Myocyte (in vitro differentiated cells): Measurements from ENCODE around the gene NQO2. TPM values are rescaled to one million over a fixed set of nuclear protein-coding genes. Genes with fewer than 3 reads are reported as not detected.
A peak's percentile ranks its signal among the peaks of the same experiment; 100 is the strongest.
"Not testable (repeated sequence)": the region's sequence is repeated elsewhere in the genome, so short reads cannot be mapped to it uniquely, and the experiment has no call there.

ENCODE experiments used
- DNase-seq: peaks from one replicate; pipeline ENCODE4 v3.0.0-alpha.2; 2012; ENCODE audit warnings: low read depth
- total RNA-seq: library from RNA; depleted of rRNA; stranded (reverse); fragments of >200 nt; gene quantifications from 2 replicates; pipeline ENCODE4 v1.2.3, GENCODE V29; 2014

The NQO2 gene
- total RNA-seq, 1 donor from 2014 or later: 26.3 TPM

- DNase-seq: no peak
Observed at GRCh38 chr6:3011592-3011991, 11.9 kb downstream of the NQO2 start.

GRCh38 chr6:3013486-3013885, 13.8 kb downstream of the NQO2 start:
- DNase-seq: no peak

GRCh38 chr6:3013901-3014674, 14.4 kb downstream of the NQO2 start:
- DNase-seq: no peak

- no peak for DNase-seq
Observed at GRCh38 chr6:3014675-3015066, 15.0 kb downstream of the NQO2 start.

- DNase-seq: no peak
Observed at GRCh38 chr6:3015144-3015543, 15.4 kb downstream of the NQO2 start.

- no peak for DNase-seq
Observed at GRCh38 chr6:3016473-3017280, 17.0 kb downstream of the NQO2 start.

- no peak for DNase-seq
Observed at GRCh38 chr6:3017304-3017703, 17.6 kb downstream of the NQO2 start.

- no peak for DNase-seq
Observed at GRCh38 chr6:3019065-3019464, 19.4 kb downstream of the NQO2 start.

GRCh38 chr6:3019749-3020320, 20.1 kb downstream of the NQO2 start:
- no peak for DNase-seq

- DNase-seq: not testable (repeated sequence)
Observed at GRCh38 chr6:3020976-3021598, 21.4 kb downstream of the NQO2 start.

- no peak for DNase-seq
Observed at GRCh38 chr6:3022765-3023662, 23.3 kb downstream of the NQO2 start.

GRCh38 chr6:3023663-3024483, 24.2 kb downstream of the NQO2 start:
- DNase-seq: peak; percentile 88

GRCh38 chr6:3026791-3027626, 27.3 kb downstream of the NQO2 start:
- peak; percentile 20 for DNase-seq

- DNase-seq: not testable (repeated sequence)
Observed at GRCh38 chr6:3028156-3028555, 28.5 kb downstream of the NQO2 start.

- no peak for DNase-seq
Observed at GRCh38 chr6:3031857-3032640, 32.4 kb downstream of the NQO2 start.

GRCh38 chr6:3032986-3033385, 33.3 kb downstream of the NQO2 start:
- no peak for DNase-seq

GRCh38 chr6:3033652-3034051, 34.0 kb downstream of the NQO2 start:
- no peak for DNase-seq

GRCh38 chr6:3035397-3035796, 35.7 kb downstream of the NQO2 start:
- no peak for DNase-seq
